ENCODE results near the gene MYBPH.

DNA sequence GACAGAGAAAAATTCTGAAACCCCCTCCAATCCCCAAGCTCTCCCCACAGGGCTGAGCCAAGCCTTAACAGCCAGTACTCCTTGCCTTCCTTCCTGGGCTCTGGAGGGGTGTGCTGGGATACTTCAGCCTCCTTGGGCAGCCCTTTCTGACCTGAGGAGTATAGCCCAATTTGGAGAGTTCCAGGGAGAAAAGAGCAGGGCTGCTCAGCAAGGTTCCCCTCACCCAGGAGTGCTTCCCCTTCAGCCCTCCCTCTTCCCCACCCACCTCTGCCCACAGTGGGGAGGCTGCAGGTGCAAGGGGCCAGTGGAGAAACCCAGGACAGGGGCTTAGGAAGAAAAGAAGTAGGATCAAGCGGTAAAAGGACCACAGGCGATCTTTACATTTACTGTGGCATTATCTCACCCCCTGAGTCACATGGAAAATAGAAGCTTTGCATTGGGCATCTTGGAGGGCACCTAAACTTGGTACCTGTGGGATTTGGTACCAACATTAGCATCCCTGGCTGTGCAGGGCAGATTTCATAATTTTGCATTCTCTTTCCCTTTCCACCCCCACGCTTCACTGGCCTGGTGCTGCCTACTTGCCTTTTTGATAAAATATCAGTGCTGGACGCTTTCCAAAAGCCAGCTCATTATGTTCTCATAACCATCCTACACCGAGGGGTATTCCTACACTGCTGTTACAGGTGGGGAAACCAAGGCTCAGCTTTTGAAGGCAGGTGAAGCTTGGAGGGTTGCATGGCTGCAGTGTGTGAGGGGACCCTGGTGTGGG is 50.9 kb downstream of the MYBPH start:
- no peak for TF ChIP-seq POLR2A (IDR thresholded peaks at IDR 0.05; ENCODE audit: low read depth, low read length)
- TF ChIP-seq, protein P1, sequence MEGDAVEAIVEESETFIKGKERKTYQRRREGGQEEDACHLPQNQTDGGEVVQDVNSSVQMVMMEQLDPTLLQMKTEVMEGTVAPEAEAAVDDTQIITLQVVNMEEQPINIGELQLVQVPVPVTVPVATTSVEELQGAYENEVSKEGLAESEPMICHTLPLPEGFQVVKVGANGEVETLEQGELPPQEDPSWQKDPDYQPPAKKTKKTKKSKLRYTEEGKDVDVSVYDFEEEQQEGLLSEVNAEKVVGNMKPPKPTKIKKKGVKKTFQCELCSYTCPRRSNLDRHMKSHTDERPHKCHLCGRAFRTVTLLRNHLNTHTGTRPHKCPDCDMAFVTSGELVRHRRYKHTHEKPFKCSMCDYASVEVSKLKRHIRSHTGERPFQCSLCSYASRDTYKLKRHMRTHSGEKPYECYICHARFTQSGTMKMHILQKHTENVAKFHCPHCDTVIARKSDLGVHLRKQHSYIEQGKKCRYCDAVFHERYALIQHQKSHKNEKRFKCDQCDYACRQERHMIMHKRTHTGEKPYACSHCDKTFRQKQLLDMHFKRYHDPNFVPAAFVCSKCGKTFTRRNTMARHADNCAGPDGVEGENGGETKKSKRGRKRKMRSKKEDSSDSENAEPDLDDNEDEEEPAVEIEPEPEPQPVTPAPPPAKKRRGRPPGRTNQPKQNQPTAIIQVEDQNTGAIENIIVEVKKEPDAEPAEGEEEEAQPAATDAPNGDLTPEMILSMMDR (IDR thresholded peaks at IDR 0.05; ENCODE audit: extremely low read depth in 1 of 2, insufficient read depth in 1 of 2, low read depth in 1 of 2, low read length in 2 of 2): no peak
- no peak for TF ChIP-seq POLR2AphosphoS5 (IDR thresholded peaks at IDR 0.05; ENCODE audit: insufficient read depth, low read depth, low read length)

All from endothelial cell of umbilical vein (primary cell).